Fibroblast of villous mesenchyme (primary cell): Measurements from ENCODE around the gene ESRRA. TPM values are rescaled to one million over a fixed set of nuclear protein-coding genes. Genes with fewer than 3 reads are reported as not detected.
A peak's percentile ranks its signal among the peaks of the same experiment; 100 is the strongest.

Source experiments
- DNase-seq: peaks from one replicate; pipeline ENCODE4 v3.0.0-alpha.2; 2010; ENCODE audit warnings: low read depth
- H3K4me3 ChIP-seq: 2 replicates; pipeline ENCODE4 v1.5.1; 2011; ENCODE audit warnings: low read depth, mild to moderate bottlenecking, low read length
- CTCF ChIP-seq: IDR thresholded peaks from 2 replicates; pipeline ENCODE4 v1.5.1; 2012; ENCODE audit warnings: low read depth, mild to moderate bottlenecking, low read length; ENCODE audit not compliant: insufficient read depth
- total RNA-seq: library from RNA; depleted of rRNA; stranded (reverse); fragments of >200 nt; gene quantifications from 2 replicates; pipeline ENCODE4 v1.2.3, GENCODE V29; 2012

Gene ESRRA
- total RNA-seq, 1 donor, result 23.3 TPM

GRCh38 chr11:64334764-64335735, 29.7 kb downstream of the ESRRA start:
- no peak for TF ChIP-seq CTCF
- no peak overlapping the region for H3K4me3 ChIP-seq
- DNase-seq, result peak; percentile 86

- DNase-seq, result peak; percentile 42
- TF ChIP-seq CTCF, result no peak
- no peak overlapping the region for H3K4me3 ChIP-seq
Measured at GRCh38 chr11:64337538-64338249, 32.4 kb downstream of the ESRRA start.

- TF ChIP-seq CTCF, result no peak
- no peak for DNase-seq
- no peak overlapping the region for H3K4me3 ChIP-seq
Measured at GRCh38 chr11:64338716-64339115, 33.4 kb downstream of the ESRRA start.

- no peak for TF ChIP-seq CTCF
- DNase-seq, result no peak
- no peak overlapping the region for H3K4me3 ChIP-seq
Measured at GRCh38 chr11:64339286-64339685, 34.0 kb downstream of the ESRRA start.

- no peak for DNase-seq
- H3K4me3 ChIP-seq, result no peak within 1 kb of the TSS
Measured at GRCh38 chr11:64339754-64340408, 34.6 kb downstream of the ESRRA start, which contains the start of gene CCDC88B. CCDC88B (plus strand) TSS chr11:64340204; CDS start chr11:64340267, 63 bp downstream.

More at GRCh38 chr11:64339754-64340408, 34.6 kb downstream of the ESRRA start, which contains the start of gene CCDC88B:
- no peak for TF ChIP-seq CTCF
